Memory B cell (primary cell): ENCODE results near the gene PGK1.
"Not testable (repeated sequence)": the region's sequence is repeated elsewhere in the genome, so short reads cannot be mapped to it uniquely, and the experiment has no call there.

Experiments used
- ATAC-seq: fragments of 150-1000 bp; cut with Tn5 transposase; 2 replicates; pipeline ENCODE4 v1.10.0; 2021; ENCODE audit warnings: low read depth, mild to moderate bottlenecking, moderate library complexity
- DNase-seq, 2 donors: peaks; one replicate each; pipeline ENCODE4 v3.0.0; 2022; ENCODE audit warnings: low spot score in 2 of 2
- H3K27ac Mint-ChIP-seq: one replicate; pipeline ENCODE4 v1.8.0; 2022; ENCODE audit warnings: mild to moderate bottlenecking, moderate library complexity, mixed read lengths
- H3K27me3 Mint-ChIP-seq: one replicate; pipeline ENCODE4 v1.8.0; 2022; ENCODE audit warnings: mixed read lengths
- H3K36me3 Mint-ChIP-seq: one replicate; pipeline ENCODE4 v1.8.0; 2022; ENCODE audit warnings: mild to moderate bottlenecking, mixed read lengths
- H3K4me1 Mint-ChIP-seq: one replicate; pipeline ENCODE4 v1.8.0; 2022; ENCODE audit warnings: mixed read lengths
- H3K4me3 Mint-ChIP-seq: one replicate; pipeline ENCODE4 v1.8.0; 2022; ENCODE audit warnings: mild to moderate bottlenecking, moderate library complexity, mixed read lengths
- H3K9me3 Mint-ChIP-seq: one replicate; pipeline ENCODE4 v1.8.0; 2022; ENCODE audit warnings: mixed read lengths

PGK1 gene

DNA sequence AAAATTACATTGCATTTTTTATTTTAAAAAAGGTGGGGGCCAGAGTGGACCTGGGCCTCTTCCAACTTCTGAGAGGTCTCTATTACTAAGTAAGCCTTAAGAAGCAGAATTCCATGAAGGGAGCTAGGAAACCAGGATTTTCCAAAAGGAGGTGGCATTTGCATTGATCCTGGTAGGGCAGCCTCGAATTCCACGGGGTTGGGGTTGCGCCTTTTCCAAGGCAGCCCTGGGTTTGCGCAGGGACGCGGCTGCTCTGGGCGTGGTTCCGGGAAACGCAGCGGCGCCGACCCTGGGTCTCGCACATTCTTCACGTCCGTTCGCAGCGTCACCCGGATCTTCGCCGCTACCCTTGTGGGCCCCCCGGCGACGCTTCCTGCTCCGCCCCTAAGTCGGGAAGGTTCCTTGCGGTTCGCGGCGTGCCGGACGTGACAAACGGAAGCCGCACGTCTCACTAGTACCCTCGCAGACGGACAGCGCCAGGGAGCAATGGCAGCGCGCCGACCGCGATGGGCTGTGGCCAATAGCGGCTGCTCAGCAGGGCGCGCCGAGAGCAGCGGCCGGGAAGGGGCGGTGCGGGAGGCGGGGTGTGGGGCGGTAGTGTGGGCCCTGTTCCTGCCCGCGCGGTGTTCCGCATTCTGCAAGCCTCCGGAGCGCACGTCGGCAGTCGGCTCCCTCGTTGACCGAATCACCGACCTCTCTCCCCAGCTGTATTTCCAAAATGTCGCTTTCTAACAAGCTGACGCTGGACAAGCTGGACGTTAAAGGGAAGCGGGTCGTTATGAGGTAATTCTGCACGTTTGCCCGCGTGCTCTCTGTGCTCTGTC, at the start of gene PGK1:
PGK1 (plus strand) TSS at position 626 of the 824 bp plus-strand sequence; CDS start at position 719, 93 bp downstream.
- peaks cover 27% of the 10 kb centered on the region for H3K4me1 Mint-ChIP-seq
- H3K27ac Mint-ChIP-seq, result peak within 1 kb of the TSS; percentile 97

DNA sequence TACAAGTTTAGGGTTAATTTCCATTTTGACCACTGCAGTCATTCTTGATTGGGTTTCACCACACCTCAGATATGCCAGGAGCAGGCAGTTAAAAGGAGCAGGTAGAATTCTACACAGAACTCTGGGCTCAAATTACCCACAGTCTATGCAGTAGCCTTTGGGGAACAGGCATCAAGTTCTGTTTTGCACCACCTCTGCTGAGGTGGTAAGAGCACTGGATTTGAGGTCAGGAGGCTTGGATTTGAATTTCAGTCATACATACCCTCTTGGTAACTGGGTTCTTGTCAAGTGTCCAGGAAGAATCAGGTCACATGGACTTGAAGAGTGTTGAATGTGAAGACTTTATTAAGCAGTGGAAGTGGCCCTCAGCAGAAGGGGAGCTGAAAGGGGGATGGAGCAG, 40.4 kb upstream of the PGK1 start:
- Mint-ChIP-seq H3K27me3 (no peaks in the 10 kb centered on the region), H3K36me3 (no peaks in the 10 kb centered on the region), H3K27ac (no peak overlapping the region), H3K9me3 (peaks cover 2% of the 10 kb centered on the region), H3K4me1 (peaks cover 3% of the 10 kb centered on the region), H3K4me3 (no peak overlapping the region)
- ATAC-seq (no peak), DNase-seq (no peak)

More for the DNA sequence above, at the start of gene PGK1:
- Mint-ChIP-seq H3K4me3 (peak within 1 kb of the TSS; percentile 92), H3K9me3 (no peaks in the 10 kb centered on the region), H3K36me3 (peaks cover 10% of the 10 kb centered on the region), H3K27me3 (peaks cover 2% of the 10 kb centered on the region)
- DNase-seq (peak; percentile 68 to 84), ATAC-seq (peak; percentile 88)

DNA sequence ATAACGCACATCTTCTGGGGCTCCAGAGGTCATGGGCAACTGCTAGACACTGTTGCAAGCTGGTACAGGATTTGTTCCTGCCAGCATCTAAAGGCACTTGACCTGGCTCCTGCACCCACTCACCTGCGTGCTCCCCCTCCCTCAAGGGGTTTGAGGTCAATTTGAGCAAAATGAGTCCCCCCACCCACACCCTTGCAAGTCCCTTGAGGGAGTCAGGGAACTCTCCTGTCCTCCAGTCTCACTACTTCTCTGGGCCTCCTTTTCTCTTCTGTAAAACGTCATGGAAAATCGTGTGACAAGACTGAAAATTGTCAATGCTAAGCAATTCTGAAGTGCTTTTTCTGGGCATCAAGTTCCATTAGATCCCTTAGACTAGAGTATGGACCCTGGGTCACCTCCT, 39.9 kb upstream of the PGK1 start:
- ATAC-seq, result no peak
- peaks cover 3% of the 10 kb centered on the region for H3K4me1 Mint-ChIP-seq
- H3K27ac Mint-ChIP-seq, result no peak overlapping the region
- no peak overlapping the region for H3K4me3 Mint-ChIP-seq
- no peak for DNase-seq
- H3K9me3 Mint-ChIP-seq, result peaks cover 2% of the 10 kb centered on the region
- no peaks in the 10 kb centered on the region for H3K36me3 Mint-ChIP-seq
- H3K27me3 Mint-ChIP-seq, result no peaks in the 10 kb centered on the region

DNA sequence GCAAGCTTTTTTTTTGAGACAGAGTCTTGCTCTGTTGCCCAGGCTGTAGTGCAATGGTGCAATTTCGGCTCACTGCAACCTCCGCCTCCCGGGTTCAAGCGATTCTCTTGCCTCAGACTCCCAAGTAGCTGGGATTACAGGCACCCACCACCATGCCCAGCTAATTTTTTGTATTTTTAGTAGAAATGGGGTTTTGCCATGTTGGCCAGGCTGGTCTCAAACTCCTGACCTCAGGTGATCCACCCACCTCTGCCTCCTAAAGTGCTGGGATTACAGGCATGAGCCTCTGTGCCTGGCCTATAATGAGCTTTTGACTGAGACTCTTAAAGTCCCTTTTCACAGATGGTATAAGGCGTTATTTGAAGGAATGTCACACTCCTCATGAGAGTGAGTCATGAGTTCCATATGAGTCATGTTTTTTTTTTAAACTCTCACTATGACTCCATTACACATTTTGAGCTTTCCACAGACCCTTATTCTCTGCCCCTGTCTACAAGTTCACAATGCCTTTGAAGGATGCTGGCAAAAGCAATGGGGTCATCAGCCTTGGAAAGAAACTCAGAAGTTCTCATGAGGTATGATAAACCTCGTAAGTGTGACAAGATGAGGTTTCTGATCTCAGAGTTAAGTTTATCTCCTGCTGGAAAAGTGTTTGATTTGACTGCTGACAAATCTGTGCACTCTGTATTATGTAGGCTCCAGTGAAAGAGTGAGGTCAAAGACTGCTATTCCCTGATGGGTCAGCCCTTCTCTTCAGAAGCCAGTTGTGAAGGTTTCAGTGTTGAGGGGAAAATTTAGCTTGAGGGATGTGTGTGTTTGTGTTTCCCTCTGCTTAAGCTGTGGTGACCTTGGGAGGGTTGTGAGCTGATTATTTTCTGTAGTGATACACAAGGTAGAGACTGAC, 39.1 kb upstream of the PGK1 start:
- H3K9me3 Mint-ChIP-seq, H3K36me3 Mint-ChIP-seq, H3K4me1 Mint-ChIP-seq, H3K27me3 Mint-ChIP-seq, DNase-seq, ATAC-seq, H3K4me3 Mint-ChIP-seq, H3K27ac Mint-ChIP-seq: not testable (repeated sequence)

DNA sequence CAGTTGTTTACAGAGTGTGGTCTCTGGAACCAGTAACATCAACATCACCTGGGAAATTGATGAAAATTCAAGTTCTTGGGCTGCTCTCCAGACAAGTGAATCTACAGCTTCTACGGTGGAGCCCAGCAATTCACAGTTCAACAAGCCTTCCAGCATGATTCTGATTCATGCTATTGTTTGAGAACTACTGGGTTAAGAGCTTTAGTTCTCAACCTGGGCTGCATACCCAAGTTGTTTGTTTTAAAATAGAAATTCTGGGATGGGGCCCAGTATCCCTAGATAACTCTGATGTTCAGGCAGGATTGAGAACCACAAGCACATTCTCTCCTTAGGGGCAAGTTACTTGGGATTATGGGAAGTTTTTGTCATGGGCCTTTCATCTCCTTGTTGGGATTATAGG, 37.9 kb upstream of the PGK1 start:
- peaks cover 3% of the 10 kb centered on the region for H3K4me1 Mint-ChIP-seq
- ATAC-seq, result no peak
- no peaks in the 10 kb centered on the region for H3K36me3 Mint-ChIP-seq
- H3K27ac Mint-ChIP-seq, result no peak overlapping the region
- no peak for DNase-seq
- no peak overlapping the region for H3K4me3 Mint-ChIP-seq
- no peaks in the 10 kb centered on the region for H3K27me3 Mint-ChIP-seq
- H3K9me3 Mint-ChIP-seq, result peaks cover 2% of the 10 kb centered on the region

DNA sequence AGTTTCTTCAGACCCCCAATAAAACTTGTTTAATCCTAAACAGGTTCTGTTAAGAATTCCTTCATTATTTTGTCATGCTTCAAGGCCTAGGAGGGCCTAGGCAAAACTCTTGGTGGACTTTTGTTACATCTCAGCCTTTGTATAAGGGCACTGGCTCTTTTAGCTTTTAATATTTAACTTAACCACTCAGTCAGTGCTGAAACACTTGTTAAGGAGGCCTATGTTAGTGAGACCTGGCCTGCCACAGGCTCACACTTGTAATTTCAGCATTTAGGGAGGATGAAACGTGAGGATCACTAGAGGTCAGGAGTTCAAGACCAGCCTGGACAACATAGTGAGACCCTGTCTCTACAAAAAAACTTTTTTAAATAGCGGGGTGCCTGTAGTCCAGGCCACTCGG, 32.7 kb upstream of the PGK1 start:
- no peaks in the 10 kb centered on the region for H3K4me1 Mint-ChIP-seq
- peaks cover 4% of the 10 kb centered on the region for H3K9me3 Mint-ChIP-seq
- H3K27me3 Mint-ChIP-seq, result no peaks in the 10 kb centered on the region
- H3K36me3 Mint-ChIP-seq, result peaks cover 3% of the 10 kb centered on the region
- H3K27ac Mint-ChIP-seq, result no peak overlapping the region
- ATAC-seq, result no peak
- DNase-seq, result no peak
- H3K4me3 Mint-ChIP-seq, result no peak overlapping the region

DNA sequence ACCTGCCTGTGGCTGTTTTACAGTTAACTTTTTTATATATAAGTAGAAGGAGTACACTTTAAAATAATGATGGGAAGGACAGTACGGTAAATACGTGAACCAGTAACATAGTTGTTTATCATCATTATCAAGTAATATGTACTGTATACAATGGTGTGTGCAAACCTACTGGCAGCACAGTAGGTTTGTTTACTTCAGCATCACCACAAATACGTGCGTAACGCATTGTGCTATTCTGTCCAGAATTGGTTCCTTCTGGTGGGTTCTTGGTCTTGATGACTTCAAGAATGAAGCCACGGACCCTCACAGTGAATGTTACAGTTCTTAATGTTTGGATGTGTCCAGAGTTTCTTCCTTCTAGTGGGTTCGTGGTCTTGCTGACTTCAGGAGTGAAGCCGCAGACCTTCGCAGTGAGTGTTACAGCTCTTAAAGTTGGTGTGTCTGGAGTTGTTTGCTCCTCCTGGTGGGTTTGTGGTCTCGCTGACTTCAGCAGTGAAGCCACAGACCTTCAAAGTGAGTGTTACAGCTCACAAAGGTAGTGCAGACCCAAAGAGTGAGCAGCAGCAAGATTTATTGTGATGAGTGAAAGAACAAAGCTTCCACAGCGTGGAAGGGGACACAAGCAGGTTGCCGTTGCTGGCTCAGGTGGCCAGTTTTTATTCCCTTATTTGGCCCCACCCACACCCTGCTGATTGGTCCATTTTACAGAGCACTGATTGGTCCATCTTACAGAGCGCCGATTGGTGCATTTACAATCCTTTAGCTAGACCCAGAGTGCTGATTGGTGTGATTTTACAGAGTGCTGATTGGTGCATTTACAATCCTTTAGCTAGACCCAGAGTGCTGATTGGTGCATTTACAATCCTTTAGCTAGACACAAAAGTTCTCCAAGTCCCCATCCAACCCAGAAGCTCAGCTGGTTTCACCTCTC, 30.6 kb upstream of the PGK1 start:
- H3K4me3 Mint-ChIP-seq, ATAC-seq, H3K9me3 Mint-ChIP-seq, H3K4me1 Mint-ChIP-seq, H3K36me3 Mint-ChIP-seq, H3K27me3 Mint-ChIP-seq, H3K27ac Mint-ChIP-seq, DNase-seq: not testable (repeated sequence)

DNA sequence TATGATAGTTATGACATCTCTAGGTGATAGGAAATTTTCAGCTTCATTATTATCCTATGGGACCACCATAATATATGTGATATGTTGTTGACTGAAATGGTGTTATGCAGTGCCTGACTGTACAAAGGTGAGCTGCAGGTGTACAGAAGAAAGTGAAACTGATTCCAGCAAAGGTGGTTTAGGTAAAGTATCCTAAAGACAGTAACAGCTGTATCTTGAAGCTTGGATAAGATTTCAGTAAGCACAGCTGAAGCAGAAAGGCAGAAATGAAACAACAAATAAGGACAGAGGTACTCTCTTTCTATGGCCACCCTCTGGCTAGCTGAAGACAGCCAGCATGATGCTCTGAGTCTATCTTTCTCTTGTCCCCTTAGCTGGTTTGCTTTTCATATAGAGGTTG, 30.0 kb upstream of the PGK1 start:
- no peaks in the 10 kb centered on the region for H3K27me3 Mint-ChIP-seq
- H3K36me3 Mint-ChIP-seq, result peaks cover 3% of the 10 kb centered on the region
- DNase-seq (no peak), ATAC-seq (no peak)
- H3K9me3 Mint-ChIP-seq, result peaks cover 5% of the 10 kb centered on the region
- H3K4me3 Mint-ChIP-seq, result no peak overlapping the region
- H3K27ac Mint-ChIP-seq, result no peak overlapping the region
- no peaks in the 10 kb centered on the region for H3K4me1 Mint-ChIP-seq

DNA sequence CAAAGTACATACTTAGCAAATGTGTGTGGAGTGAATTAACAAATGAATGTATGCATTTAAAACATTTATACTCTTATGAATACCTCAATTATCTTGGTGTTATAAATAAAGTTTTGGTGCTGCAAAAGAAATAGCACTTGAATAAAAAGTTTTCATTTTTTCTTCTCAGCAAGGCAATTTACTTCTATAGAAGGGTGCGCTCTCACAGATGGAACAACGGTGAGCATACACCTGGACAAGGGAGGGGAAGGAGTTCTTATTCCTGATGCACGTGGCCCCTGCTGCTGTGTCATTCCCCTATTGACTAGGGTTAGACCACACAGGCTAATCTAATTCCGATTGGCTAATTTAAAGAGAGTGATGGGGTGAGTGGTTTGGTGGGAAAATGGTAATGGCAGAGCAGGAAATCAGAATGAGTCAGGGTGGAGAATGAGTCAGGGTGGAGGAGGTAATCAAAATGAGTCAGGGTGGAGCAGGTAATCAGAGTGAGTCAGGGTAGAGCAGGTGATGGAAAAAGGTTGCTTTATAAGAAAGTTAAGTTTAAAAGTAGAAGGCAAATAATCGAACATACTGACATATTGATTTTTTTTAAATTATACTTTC, 28.2 kb upstream of the PGK1 start:
- Mint-ChIP-seq H3K4me3 (no peak overlapping the region), H3K27me3 (no peaks in the 10 kb centered on the region), H3K9me3 (peaks cover 5% of the 10 kb centered on the region), H3K4me1 (no peaks in the 10 kb centered on the region), H3K27ac (no peak overlapping the region), H3K36me3 (peaks cover 3% of the 10 kb centered on the region)
- DNase-seq (no peak), ATAC-seq (no peak)

DNA sequence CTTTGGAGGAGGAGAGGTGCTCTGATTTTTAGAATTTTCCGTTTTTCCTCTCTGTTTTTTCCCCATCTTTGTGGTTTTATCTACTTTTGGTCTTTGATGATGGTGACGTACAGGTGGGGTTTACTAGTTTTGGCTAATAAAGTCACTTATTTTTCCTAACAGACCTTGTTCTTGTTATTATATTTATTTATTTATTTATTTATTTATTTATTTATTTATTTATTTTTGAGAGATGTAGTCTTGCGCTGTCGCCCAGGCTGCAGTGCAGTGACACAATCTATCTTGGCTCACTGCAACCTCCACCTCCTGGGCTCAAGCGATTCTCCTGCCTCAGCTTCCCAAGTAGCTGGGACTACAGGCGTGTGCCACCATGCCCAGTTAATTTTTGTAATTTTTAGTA, 22.6 kb upstream of the PGK1 start:
- not testable (repeated sequence) for H3K27me3 Mint-ChIP-seq, DNase-seq, H3K4me3 Mint-ChIP-seq, ATAC-seq, H3K9me3 Mint-ChIP-seq, H3K4me1 Mint-ChIP-seq, H3K27ac Mint-ChIP-seq, H3K36me3 Mint-ChIP-seq

DNA sequence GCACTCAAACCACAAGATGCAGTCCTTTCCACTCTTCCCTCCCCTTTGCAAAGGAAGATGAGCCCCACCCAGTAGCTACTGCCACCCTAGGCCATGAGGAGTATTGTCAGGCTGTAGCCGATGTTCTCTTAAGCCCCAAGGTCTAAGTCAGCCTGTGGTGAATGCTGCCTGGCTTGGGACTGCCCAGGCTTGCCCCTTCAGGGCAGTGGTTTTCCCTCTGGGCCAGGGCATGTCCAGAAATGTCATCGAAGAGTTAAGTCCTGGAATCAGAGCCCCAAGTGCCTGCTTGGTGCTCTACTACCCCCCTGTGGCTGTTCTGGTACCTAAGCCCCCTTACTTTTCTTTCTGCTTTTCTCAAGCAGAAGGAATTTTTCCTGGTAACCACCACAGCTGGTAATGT, 11.8 kb upstream of the PGK1 start:
- Mint-ChIP-seq H3K9me3 (peaks cover 4% of the 10 kb centered on the region), H3K36me3 (peaks cover 2% of the 10 kb centered on the region), H3K4me1 (no peaks in the 10 kb centered on the region), H3K27me3 (peaks cover 2% of the 10 kb centered on the region), H3K4me3 (no peak overlapping the region), H3K27ac (no peak overlapping the region)
- no peak for DNase-seq
- no peak for ATAC-seq

DNA sequence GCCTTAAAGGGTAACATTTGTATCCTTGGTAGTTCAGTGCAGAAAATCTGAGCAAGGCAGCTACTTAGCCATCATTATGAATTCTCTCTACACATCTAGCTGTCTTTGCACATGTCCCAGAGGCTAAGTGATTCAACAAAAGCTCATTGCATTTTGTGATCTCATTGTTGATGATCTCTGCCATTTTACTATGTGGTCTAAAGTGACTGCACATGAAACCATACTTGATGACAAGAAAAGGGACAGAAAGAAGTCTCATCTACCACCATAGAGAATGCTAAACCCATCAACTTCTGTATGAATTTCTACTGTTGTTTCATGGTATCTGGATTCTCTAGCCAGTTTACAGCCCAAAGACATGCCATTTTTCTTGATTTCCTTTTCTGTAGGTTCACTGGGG, 5.9 kb upstream of the PGK1 start:
- DNase-seq, result no peak
- Mint-ChIP-seq H3K4me3 (no peak overlapping the region), H3K4me1 (peaks cover 3% of the 10 kb centered on the region), H3K9me3 (no peaks in the 10 kb centered on the region), H3K36me3 (no peaks in the 10 kb centered on the region), H3K27me3 (peaks cover 2% of the 10 kb centered on the region), H3K27ac (no peak overlapping the region)
- no peak for ATAC-seq

DNA sequence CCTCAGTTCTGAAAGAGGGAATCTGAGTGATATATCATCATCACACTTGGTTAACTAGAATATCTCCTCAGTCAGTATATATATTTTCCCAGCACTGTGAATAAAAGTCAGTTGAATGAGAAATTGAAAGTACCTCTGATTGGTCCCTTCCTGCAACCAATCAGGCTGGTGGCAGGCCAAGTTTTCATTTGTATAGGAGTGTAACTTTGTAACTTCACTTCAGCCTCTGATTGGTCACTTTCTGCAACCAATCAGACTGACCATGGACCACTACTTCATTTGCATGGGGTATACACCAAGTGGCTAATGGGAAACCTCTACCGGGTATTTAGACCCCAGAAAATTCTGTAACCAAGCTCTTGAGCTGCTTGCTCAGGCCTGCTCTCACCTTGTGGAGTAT, 2.0 kb upstream of the PGK1 start:
- peaks cover 2% of the 10 kb centered on the region for H3K27me3 Mint-ChIP-seq
- no peak for DNase-seq
- peaks cover 17% of the 10 kb centered on the region for H3K4me1 Mint-ChIP-seq
- ATAC-seq, result no peak
- peaks cover 8% of the 10 kb centered on the region for H3K36me3 Mint-ChIP-seq
- H3K9me3 Mint-ChIP-seq, result no peaks in the 10 kb centered on the region
- no peak overlapping the region for H3K27ac Mint-ChIP-seq
- no peak overlapping the region for H3K4me3 Mint-ChIP-seq
